Measurements from ENCODE around the gene ABT1.

ABT1 gene

DNA sequence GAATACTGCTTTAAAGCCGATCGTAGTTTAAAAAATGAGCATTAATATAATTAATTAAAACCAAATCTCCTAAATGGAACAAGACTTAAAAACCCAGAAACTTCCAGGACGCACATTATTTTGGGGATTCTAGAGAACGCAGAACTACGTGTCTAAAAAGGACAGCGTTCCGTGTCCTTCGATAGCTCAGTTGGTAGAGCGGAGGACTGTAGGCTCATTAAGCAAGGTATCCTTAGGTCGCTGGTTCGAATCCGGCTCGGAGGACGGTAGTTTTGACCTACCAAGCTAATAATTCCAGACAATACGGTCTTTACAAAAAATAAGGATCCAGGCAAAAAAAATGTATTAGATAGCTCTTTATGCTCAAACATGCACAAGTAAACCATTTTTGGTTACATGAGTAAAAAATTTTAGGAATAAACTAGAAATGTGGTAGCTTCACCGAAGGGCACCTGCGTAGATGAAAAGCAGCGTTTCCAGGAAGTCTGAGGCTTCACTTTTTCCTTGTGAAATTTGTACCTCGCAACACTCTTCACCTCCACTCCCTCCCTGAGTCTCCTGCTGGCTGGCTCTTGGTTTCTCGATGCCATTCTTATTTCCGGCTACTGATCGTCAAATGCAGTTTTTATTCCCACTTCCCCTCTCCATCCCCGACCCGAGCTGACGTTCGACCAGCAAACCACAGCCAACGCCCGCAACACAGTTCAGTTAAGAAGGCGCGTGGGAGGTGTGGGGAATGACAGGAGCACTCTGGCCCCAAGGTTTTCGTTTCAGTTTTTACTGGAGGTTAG, 19.6 kb upstream of the ABT1 start:
- Histone ChIP-seq H3K4me3 (ENCODE audit: low read length) (peak overlapping the region; percentile 92), H2AFZ (ENCODE audit: low read depth, low read length) (peak overlapping the region; percentile 98)

DNA sequence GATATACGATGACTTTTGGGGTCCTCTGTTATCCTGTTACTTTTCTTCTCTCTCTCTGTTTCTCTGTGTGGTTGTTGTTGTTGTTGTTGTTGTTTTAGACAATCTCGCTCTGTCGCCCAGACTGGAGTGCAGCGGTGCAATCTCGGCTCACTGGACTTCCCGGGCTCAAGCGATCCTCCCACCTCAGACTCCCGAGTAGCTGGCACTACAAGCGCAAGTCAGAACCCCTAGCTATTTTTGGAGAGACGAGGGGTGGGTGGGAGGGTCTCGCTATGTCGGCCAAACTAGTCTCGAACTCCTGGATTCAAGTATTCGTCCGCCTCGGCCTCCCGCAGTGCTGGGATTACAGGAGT, 19.1 kb upstream of the ABT1 start:
- H3K4me2 ChIP-seq (ENCODE audit: low read length): peak overlapping the region; percentile 88
- H3K79me2 ChIP-seq (ENCODE audit: low read length): no peaks in the 10 kb centered on the region
- no peak overlapping the region for H3K27ac ChIP-seq (ENCODE audit: low read length)
- peak overlapping the region; percentile 92 for H3K4me3 ChIP-seq (ENCODE audit: low read length)
- 0 out of 2 replicates have a peak overlapping the region, but pooled peaks have one; percentile 27 for H2AFZ ChIP-seq (ENCODE audit: low read depth, low read length)
- no peak overlapping the region for H3K9ac ChIP-seq (ENCODE audit: low read length)
- no peaks in the 10 kb centered on the region for H3K36me3 ChIP-seq (replicated peaks; ENCODE audit: low read depth, low read length)
- no peaks in the 10 kb centered on the region for H4K20me1 ChIP-seq (ENCODE audit: insufficient read depth, low read length)
- H3K9me3 ChIP-seq (ENCODE audit: insufficient read depth, low read length): no peaks in the 10 kb centered on the region
- TF ChIP-seq EZH2phosphoT487 (IDR thresholded peaks at IDR 0.05; ENCODE audit: low read depth): no peak
- TF ChIP-seq, protein P1, sequence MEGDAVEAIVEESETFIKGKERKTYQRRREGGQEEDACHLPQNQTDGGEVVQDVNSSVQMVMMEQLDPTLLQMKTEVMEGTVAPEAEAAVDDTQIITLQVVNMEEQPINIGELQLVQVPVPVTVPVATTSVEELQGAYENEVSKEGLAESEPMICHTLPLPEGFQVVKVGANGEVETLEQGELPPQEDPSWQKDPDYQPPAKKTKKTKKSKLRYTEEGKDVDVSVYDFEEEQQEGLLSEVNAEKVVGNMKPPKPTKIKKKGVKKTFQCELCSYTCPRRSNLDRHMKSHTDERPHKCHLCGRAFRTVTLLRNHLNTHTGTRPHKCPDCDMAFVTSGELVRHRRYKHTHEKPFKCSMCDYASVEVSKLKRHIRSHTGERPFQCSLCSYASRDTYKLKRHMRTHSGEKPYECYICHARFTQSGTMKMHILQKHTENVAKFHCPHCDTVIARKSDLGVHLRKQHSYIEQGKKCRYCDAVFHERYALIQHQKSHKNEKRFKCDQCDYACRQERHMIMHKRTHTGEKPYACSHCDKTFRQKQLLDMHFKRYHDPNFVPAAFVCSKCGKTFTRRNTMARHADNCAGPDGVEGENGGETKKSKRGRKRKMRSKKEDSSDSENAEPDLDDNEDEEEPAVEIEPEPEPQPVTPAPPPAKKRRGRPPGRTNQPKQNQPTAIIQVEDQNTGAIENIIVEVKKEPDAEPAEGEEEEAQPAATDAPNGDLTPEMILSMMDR (IDR thresholded peaks at IDR 0.05; ENCODE audit: low read depth, low read length): no peak
- H3K4me1 ChIP-seq (ENCODE audit: low read length): peaks cover 20% of the 10 kb centered on the region
- H3K27me3 ChIP-seq (ENCODE audit: low read depth, low read length): no peaks in the 10 kb centered on the region

More for the DNA sequence above, 19.6 kb upstream of the ABT1 start:
- TF ChIP-seq, protein P1 (IDR thresholded peaks at IDR 0.05; ENCODE audit: low read depth, low read length): no peak
- TF ChIP-seq EZH2phosphoT487 (IDR thresholded peaks at IDR 0.05; ENCODE audit: low read depth): no peak
- Histone ChIP-seq H3K27ac (ENCODE audit: low read length) (peak overlapping the region; percentile 71), H3K4me1 (ENCODE audit: low read length) (peaks cover 20% of the 10 kb centered on the region), H3K9me3 (ENCODE audit: insufficient read depth, low read length) (no peaks in the 10 kb centered on the region), H4K20me1 (ENCODE audit: insufficient read depth, low read length) (no peaks in the 10 kb centered on the region), H3K79me2 (ENCODE audit: low read length) (no peaks in the 10 kb centered on the region), H3K36me3 (replicated peaks; ENCODE audit: low read depth, low read length) (no peaks in the 10 kb centered on the region), H3K9ac (ENCODE audit: low read length) (peak overlapping the region; percentile 77), H3K4me2 (ENCODE audit: low read length) (peak overlapping the region; percentile 88), H3K27me3 (ENCODE audit: low read depth, low read length) (no peaks in the 10 kb centered on the region)

DNA sequence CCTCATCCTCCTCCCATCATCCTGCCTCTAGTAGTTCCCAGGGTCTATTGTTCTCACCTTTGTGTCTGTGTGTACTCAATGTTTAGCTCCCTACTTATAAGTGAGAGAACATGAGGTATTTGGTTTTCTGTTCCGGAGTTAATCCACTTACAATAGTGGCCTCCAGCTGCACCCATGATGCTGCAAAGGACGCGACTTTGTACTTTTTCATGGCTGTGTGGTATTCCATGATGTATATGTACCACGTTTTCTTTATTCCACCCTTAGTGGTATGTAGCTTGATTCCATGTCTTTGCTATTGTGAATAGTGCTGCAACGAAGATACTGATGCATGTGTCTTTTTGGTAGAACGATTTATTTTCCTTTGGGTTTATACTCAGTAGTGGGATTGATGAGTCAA, 18.5 kb upstream of the ABT1 start:
- H3K27ac ChIP-seq (ENCODE audit: low read length): no peak overlapping the region

DNA sequence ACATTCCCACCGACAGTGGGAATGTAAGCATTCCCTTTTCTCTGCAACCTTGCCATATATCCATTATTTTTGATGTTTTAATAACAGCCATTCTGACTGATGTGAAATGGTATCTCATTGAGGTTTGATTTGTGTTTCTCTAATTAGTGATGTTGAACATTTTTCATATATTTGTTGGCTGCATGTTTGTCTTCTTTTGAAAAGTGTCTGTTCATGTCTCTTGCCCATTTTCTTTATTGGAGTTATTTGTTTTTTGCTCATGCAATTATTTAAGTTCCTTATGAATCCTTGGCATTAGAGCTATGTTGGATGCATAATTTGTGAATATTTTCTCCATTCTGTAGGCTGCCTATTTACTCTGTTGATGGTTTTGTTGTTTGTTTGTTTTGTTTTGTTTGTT, 18.0 kb upstream of the ABT1 start:
- Histone ChIP-seq H4K20me1 (ENCODE audit: insufficient read depth, low read length) (no peaks in the 10 kb centered on the region), H3K4me1 (ENCODE audit: low read length) (peaks cover 16% of the 10 kb centered on the region), H3K4me3 (ENCODE audit: low read length) (no peak overlapping the region), H2AFZ (ENCODE audit: low read depth, low read length) (no peak overlapping the region), H3K9me3 (ENCODE audit: insufficient read depth, low read length) (no peaks in the 10 kb centered on the region), H3K27ac (ENCODE audit: low read length) (no peak overlapping the region), H3K36me3 (replicated peaks; ENCODE audit: low read depth, low read length) (no peaks in the 10 kb centered on the region), H3K79me2 (ENCODE audit: low read length) (no peaks in the 10 kb centered on the region), H3K9ac (ENCODE audit: low read length) (no peak overlapping the region), H3K4me2 (ENCODE audit: low read length) (no peak overlapping the region), H3K27me3 (ENCODE audit: low read depth, low read length) (no peaks in the 10 kb centered on the region)
- TF ChIP-seq, protein P1 (IDR thresholded peaks at IDR 0.05; ENCODE audit: low read depth, low read length): no peak
- TF ChIP-seq EZH2phosphoT487 (IDR thresholded peaks at IDR 0.05; ENCODE audit: low read depth): no peak

More for the DNA sequence above, 18.5 kb upstream of the ABT1 start:
- Histone ChIP-seq H3K4me3 (ENCODE audit: low read length) (no peak overlapping the region), H3K9ac (ENCODE audit: low read length) (no peak overlapping the region), H3K36me3 (replicated peaks; ENCODE audit: low read depth, low read length) (no peaks in the 10 kb centered on the region), H3K9me3 (ENCODE audit: insufficient read depth, low read length) (no peaks in the 10 kb centered on the region), H4K20me1 (ENCODE audit: insufficient read depth, low read length) (no peaks in the 10 kb centered on the region), H3K4me2 (ENCODE audit: low read length) (no peak overlapping the region), H3K27me3 (ENCODE audit: low read depth, low read length) (no peaks in the 10 kb centered on the region), H3K4me1 (ENCODE audit: low read length) (peaks cover 16% of the 10 kb centered on the region), H3K79me2 (ENCODE audit: low read length) (no peaks in the 10 kb centered on the region), H2AFZ (ENCODE audit: low read depth, low read length) (no peak overlapping the region)
- TF ChIP-seq, protein P1 (IDR thresholded peaks at IDR 0.05; ENCODE audit: low read depth, low read length): no peak
- no peak for TF ChIP-seq EZH2phosphoT487 (IDR thresholded peaks at IDR 0.05; ENCODE audit: low read depth)

Measured in OCI-LY3 (cell line).